Right ventricle myocardium superior (tissue), 1 donor: Measurements from ENCODE around the gene KCNIP3. TPM values are rescaled to one million over a fixed set of nuclear protein-coding genes. Genes with fewer than 3 reads are reported as not detected.

Experiments
- ATAC-seq: fragments of 200-7000 bp; cut with Tn5 transposase; one replicate; pipeline ENCODE4 v1.9.1; 2020; ENCODE audit warnings: mild to moderate bottlenecking; ENCODE audit not compliant: poor library complexity
- DNase-seq: peaks from one replicate; pipeline ENCODE4 v3.0.0-alpha.2; 2020
- intact Hi-C: fragments of 100-400 bp; cut with DNase I; formaldehyde crosslinking; loops from one replicate; pipeline ENCODE4 v1.11.2; 2022
- total RNA-seq: library from RNA; stranded (reverse); fragmentation: NEBNext Ultra II Directional; extraction: Animal tissue kit (Norgen Biotek cat#: 25700); gene quantifications from one replicate; pipeline ENCODE4 v1.2.1, GENCODE V29; 2021
- donor health status: DM: no; HTN: yes; CAD: no; lungs with severe emphysema.

KCNIP3 gene
- total RNA-seq, 1 donor from 2014 or later: 8.4 TPM

GRCh38 chr2:95287806-95288205 is 9.3 kb upstream of the KCNIP3 start:
- ATAC-seq: no peak
- DNase-seq: no peak
- intact Hi-C loops: no loop called here

DNA sequence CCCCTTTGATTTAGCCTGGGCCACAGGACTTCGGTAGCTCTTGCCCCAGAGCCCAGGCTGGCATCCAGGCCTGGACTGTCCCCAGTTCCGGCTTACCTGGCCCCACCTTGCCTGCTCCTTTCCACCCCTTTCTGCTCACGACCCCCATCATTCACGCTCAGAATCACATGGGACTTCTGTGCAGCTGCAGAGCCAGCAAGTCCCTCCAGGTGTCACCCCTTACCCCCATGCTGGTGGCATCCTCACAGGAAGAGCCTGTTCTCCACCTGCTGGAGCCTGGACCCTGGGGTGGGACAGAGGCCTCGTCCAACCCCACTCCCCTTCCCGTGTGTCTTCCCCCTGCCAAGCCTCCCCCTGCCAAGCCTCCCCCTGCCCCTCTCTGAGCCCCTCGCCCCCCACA is 7.9 kb upstream of the KCNIP3 start:
- intact Hi-C loops: no loop called here
- no peak for DNase-seq
- no peak for ATAC-seq

DNA sequence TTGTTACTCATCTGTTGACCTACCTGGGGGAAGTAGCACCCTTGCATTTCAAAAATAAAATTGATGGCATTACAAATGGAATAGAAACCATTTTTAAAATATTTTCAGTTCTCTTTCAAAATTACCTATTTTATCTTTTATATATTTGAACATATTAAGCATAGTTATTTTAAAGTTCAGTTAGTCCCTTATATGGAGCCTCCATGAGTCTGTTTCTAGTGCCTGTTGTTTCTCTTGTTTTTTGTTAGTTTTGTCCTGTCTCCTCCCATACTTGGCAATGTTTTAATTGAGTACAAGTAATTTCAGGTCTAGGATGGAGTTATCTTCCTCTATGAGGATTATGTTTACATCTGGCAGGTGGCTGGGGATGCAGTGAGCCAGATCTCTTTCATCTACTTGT is 5.9 kb upstream of the KCNIP3 start:
- DNase-seq (no peak), ATAC-seq (no peak)
- intact Hi-C loops: no loop called here

DNA sequence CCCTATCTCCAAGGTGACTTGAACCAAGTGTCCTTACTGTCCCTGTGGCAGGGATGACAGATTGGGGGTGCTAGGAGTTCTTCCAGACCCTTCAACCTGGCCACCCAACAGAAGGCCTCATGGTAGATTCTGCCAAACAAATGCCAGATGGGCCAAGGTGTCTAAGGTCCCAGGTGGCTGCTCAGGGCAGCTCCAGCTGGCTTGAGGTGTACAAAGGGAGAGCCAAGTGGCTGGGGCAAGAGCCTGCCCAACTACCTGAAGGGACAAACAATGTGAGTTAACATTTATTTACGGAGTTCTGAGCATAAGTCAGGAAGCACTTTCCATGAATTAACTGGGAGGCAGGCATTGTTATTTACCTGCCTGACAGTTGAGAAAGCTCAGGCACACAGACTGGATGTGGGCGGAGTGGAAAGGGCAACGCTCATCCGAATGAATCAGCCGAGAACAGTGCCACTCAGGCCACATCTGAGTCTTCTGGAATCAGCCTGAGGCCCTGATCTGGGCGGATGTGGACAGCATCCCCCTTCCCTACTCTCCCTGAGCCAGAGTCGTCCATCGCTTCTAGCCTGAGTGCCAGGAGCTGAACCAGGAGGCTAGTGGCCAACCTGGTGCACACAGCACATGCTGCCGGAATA is 4.4 kb upstream of the KCNIP3 start:
- intact Hi-C loops: no loop called here
- no peak for ATAC-seq
- DNase-seq: no peak

GRCh38 chr2:95294579-95295250 is 2.4 kb upstream of the KCNIP3 start:
- ATAC-seq: no peak
- DNase-seq: no peak
- intact Hi-C loops: no loop called here

GRCh38 chr2:95295376-95295775 is 1.8 kb upstream of the KCNIP3 start:
- no peak for ATAC-seq
- intact Hi-C loops: no loop called here
- no peak for DNase-seq

DNA sequence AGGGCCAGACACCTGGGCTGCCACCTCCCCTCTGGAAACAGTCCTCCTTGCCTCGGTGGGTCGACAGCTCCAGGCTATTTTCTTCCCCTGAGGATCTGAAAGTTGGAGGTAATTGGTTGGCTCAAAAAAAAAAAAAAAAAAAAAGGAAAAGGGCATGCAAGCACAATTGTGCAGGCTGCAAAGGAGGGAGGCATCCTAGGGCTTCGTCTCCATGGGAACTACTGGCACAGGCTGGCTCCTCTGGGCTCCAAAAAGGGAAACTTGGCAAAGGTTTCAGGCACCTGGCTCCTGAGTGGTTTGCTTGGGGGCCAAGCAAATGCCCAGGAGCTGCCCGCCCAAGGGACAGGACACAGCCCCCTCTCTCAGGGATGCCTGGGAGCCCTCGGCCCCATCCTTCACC is 1.1 kb upstream of the KCNIP3 start:
- intact Hi-C loops: no loop called here
- DNase-seq: no peak
- no peak for ATAC-seq

DNA sequence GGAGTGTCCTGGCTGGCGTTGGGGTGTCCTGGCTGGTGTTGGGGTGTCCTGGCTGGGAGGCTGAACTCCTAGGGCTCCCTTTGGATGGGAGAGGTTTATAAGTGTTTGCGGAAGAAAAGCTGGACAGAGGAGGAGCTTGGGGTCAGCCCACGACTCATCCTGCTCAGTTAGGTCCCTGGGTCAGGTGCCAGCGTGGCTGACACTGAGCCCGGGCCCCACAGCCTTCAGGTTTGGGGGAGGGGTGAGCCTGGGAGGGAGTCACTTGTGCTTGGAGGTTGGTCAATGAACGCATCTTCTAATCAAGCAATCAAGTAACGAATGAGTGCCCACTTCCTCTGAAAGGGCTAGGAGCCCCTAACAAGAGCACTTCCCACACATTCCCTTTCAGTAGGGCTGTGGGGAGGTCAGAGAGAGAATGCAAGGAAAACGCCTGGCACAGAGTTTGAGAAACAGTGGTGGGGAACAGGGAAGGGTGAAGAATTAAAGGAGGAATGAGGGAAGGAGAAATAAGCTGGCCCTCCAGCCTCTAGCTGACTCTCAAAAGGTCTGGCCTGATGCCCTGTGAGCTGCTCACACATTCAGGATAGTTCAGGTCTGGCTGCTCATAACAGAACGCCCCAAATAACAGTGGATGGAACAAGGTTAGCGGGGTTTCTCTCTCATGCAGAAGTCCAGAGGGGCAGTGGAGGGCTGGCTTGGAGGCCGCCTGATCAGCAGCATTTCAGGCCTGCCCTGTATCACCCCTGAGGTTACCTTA is 670 bp downstream of the KCNIP3 start:
- intact Hi-C loops: no loop called here
- no peak for ATAC-seq
- no peak for DNase-seq

GRCh38 chr2:95298486-95299111 is 1.5 kb downstream of the KCNIP3 start:
- intact Hi-C loops: no loop called here
- no peak for ATAC-seq
- DNase-seq: no peak

GRCh38 chr2:95299961-95300360 is 2.8 kb downstream of the KCNIP3 start:
- ATAC-seq: no peak
- intact Hi-C loops: no loop called here
- no peak for DNase-seq

GRCh38 chr2:95300450-95300849 is 3.3 kb downstream of the KCNIP3 start:
- no peak for ATAC-seq
- intact Hi-C loops: no loop called here
- no peak for DNase-seq

GRCh38 chr2:95301186-95301585 is 4.0 kb downstream of the KCNIP3 start:
- DNase-seq (no peak), ATAC-seq (no peak)
- intact Hi-C loops: no loop called here

DNA sequence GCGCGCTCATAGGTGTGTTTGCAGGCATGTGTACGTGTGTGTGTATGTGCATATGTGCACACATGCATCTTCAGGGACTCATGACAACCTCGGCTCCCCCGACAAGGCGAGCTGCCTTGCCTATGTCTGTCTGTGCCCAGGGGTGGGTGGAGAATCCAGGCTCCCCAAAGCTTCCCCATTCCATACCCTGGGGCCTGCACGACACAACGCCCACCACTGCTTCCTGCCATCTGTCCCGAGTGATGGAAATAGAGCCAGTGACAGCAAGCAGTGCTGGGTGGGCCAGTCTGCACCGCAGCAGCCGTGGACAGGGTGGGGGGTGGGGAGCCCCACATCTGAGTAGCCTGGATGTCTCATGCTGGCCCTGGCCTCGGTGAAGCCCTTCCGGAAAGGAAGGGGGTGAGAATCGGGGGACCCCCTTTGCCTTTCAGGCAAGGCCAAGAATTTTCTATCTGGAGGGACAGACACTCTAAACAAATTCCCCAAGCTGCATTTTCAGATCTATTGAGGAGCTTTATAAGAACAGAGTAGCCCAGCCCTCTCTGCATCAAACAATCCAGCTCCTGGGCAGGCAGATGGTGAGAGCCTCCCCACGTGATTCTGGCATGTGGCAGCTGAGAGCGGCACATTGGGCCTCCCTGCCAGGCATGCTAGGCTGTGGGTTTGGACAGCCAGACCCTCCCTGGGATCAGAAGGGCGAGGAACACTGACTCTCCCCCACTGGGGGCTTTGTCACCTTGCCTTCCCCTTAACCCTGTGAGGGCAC is 4.9 kb downstream of the KCNIP3 start:
- no peak for DNase-seq
- intact Hi-C loops: no loop called here
- no peak for ATAC-seq

DNA sequence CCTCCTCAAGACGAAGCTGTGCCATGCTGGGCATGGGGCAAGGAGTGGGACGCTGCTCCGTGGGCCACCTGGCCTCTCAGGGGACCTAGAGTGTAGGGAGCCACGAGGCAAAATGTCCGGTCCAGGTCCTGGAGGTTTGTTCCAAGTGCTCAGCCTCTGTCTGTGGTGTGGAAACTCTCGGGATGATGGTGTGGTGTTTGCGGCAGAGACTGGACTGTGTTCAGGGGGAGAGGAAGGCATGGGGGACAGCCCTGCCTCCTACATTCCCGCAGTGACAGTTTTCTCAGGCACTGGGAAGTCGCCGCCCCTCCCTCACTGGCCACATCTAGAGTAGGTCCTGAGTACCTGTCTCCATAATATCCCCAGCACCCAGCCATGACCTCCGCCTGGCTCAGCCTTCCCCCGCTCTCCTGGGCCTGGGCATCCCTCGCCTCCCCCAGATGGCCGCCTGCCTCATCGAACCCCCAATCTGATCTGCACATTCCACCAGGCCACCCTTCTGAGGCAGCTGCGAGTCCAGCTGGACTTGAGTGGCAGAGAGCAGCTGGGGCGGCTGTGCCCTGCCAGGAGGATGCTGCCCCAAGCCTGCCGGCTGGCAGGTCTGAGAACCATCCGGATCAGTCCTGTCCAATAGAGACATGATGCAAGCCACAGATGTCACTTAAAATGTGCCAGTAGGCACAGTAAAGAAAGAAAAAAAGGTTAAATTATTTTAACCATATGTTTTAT is 6.2 kb downstream of the KCNIP3 start:
- intact Hi-C loops: no loop called here
- ATAC-seq (no peak), DNase-seq (no peak)

DNA sequence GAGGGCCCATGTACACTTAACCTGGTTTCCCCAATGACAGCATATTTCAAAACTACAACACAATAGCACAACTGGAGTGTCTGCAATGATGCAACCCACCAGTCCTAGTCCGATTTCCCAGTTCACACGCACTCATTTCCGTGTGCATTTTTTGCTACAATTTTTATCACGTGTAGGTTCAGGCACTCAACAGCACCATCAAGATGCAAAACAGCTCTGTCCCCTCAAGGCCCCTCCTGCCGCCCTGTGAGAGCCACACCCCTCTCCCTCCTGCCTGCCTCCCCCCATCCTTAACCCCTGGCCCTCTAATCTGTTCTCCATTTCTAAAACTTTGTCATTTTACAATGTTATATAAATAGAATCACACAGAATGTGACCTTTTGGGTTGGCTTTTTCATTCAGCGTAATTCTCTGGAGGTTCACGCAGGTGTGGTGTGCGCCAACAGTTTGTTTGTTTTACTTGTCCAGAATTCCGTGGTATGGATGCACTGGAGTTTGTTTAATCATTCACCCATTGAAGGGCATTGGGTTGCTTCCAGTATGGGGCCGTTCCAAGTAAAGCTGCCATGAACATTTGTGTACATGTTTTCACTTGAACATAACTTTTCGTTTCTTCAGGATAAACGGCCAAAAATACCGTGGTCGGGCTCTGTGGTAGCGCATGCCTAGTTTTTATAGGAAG is 8.4 kb downstream of the KCNIP3 start:
- intact Hi-C loops: no loop called here
- DNase-seq (no peak), ATAC-seq (no peak)

GRCh38 chr2:95306336-95306895 is 9.3 kb downstream of the KCNIP3 start:
- DNase-seq: no peak
- intact Hi-C loops: no loop called here

GRCh38 chr2:95307036-95307435 is 9.9 kb downstream of the KCNIP3 start:
- intact Hi-C loops: no loop called here
- ATAC-seq (no peak), DNase-seq (no peak)

More at GRCh38 chr2:95306336-95306895, 9.3 kb downstream of the KCNIP3 start:
- ATAC-seq: no peak
